OCI-LY3 (cell line): ENCODE data around the gene RHNO1.

ENCODE experiments used
- EZH2phosphoT487 ChIP-seq: fragments of 200-600 bp; shearing (Covaris generic); IDR thresholded peaks from 2 replicates; pipeline ENCODE4 v1.6.1; 2018; ENCODE audit warnings: antibody characterized with exemption, mixed run types, low read depth
- TF ChIP-seq, protein P1 (sequence below): fragments of 200-600, 300-600 bp; sonication (generic); IDR thresholded peaks from 2 replicates; pipeline ENCODE4 v1.5.1; 2014; ENCODE audit warnings: antibody characterized with exemption, low read length, low read depth

DNA sequence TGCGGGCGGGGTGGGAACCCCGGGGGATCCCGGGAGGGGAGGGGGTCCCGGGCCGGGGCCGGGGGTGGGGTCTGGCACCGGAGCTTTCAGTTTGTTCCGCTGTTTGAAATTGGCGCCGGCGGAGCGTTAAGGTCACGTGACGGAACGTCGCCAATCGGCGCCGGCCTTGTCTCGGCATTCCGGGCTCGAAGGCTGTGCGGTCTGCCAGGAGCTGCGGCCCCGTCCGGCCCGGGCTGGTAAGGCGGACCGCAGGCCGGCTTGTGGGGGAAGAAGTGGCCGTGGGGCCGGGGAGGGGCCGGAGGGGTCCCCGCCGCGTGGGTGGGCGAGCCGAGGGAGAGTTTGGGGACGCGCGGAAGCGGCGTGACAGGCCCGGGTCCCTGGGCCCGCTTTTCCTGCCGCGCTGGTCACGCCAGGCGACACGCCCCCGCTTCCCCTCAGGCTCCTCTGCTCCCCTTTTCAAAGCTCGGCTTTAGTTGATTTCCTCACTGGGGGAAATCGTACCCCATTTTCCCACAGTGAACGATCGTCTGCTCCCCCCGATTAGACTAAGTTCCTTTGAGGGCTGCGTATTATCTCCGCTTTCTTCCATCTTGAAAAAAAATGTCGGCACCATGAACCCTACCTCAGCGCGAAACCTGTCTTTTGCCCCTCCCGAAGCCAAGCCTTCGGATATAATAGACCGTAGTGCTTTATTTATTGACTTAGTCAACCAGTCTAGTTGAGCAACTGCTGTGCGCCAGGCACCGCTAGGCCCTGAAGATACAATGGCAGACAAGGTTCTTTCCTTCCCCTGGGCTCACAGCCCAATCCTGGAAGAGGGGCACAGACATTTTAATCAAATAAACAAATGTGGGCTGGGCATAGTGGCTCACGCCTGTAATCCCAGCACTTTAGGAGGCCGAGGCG is at the start of gene RHNO1, which contains the start of gene FOXM1:
- TF ChIP-seq EZH2phosphoT487: no peak
- TF ChIP-seq, protein P1, sequence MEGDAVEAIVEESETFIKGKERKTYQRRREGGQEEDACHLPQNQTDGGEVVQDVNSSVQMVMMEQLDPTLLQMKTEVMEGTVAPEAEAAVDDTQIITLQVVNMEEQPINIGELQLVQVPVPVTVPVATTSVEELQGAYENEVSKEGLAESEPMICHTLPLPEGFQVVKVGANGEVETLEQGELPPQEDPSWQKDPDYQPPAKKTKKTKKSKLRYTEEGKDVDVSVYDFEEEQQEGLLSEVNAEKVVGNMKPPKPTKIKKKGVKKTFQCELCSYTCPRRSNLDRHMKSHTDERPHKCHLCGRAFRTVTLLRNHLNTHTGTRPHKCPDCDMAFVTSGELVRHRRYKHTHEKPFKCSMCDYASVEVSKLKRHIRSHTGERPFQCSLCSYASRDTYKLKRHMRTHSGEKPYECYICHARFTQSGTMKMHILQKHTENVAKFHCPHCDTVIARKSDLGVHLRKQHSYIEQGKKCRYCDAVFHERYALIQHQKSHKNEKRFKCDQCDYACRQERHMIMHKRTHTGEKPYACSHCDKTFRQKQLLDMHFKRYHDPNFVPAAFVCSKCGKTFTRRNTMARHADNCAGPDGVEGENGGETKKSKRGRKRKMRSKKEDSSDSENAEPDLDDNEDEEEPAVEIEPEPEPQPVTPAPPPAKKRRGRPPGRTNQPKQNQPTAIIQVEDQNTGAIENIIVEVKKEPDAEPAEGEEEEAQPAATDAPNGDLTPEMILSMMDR: no peak
